ENCODE data around the gene BORA.

BORA gene

GRCh38 chr13:72737033-72737432 lies 9.3 kb downstream of the BORA start:
- Histone ChIP-seq H3K27me3 (ENCODE audit: insufficient read depth, poor library complexity, severe bottlenecking) (no peaks in the 10 kb centered on the region), H3K4me3 (replicated peaks; ENCODE audit: insufficient read depth, low read length) (no peak overlapping the region), H3K27ac (replicated peaks) (no peak overlapping the region)
- DNase-seq (ENCODE audit: low read depth in 1 of 2, low spot score in 1 of 2), result no peak
- no peak for TF ChIP-seq POLR2AphosphoS5 (IDR thresholded peaks at IDR 0.05; ENCODE audit: low read depth)
- TF ChIP-seq SPI1 (IDR thresholded peaks at IDR 0.05; ENCODE audit: borderline replicate concordance, low read depth), result no peak
- TF ChIP-seq GABPA (IDR thresholded peaks at IDR 0.05; ENCODE audit: low read depth), result no peak
- TF ChIP-seq CTCF (IDR thresholded peaks at IDR 0.05; ENCODE audit: insufficient read depth, low read length), result no peak
- TF ChIP-seq REST (IDR thresholded peaks at IDR 0.05; ENCODE audit: insufficient replicate concordance, low read depth), result no peak

- Histone ChIP-seq H3K27me3 (ENCODE audit: insufficient read depth, poor library complexity, severe bottlenecking) (no peaks in the 10 kb centered on the region), H3K27ac (replicated peaks) (no peak overlapping the region), H3K4me3 (replicated peaks; ENCODE audit: insufficient read depth, low read length) (no peak overlapping the region)
- TF ChIP-seq GABPA (IDR thresholded peaks at IDR 0.05; ENCODE audit: low read depth), result no peak
- no peak for TF ChIP-seq POLR2AphosphoS5 (IDR thresholded peaks at IDR 0.05; ENCODE audit: low read depth)
- no peak for TF ChIP-seq REST (IDR thresholded peaks at IDR 0.05; ENCODE audit: insufficient replicate concordance, low read depth)
- TF ChIP-seq SPI1 (IDR thresholded peaks at IDR 0.05; ENCODE audit: borderline replicate concordance, low read depth), result no peak
- TF ChIP-seq CTCF (IDR thresholded peaks at IDR 0.05; ENCODE audit: insufficient read depth, low read length), result no peak
- no peak for DNase-seq (ENCODE audit: low read depth in 1 of 2, low spot score in 1 of 2)
These were observed 12.3 kb downstream of the BORA start for GRCh38 chr13:72740015-72740414.

- TF ChIP-seq POLR2AphosphoS5 (IDR thresholded peaks at IDR 0.05; ENCODE audit: low read depth) (no peak), GABPA (IDR thresholded peaks at IDR 0.05; ENCODE audit: low read depth) (no peak), SPI1 (IDR thresholded peaks at IDR 0.05; ENCODE audit: borderline replicate concordance, low read depth) (no peak), CTCF (IDR thresholded peaks at IDR 0.05; ENCODE audit: insufficient read depth, low read length) (no peak), REST (IDR thresholded peaks at IDR 0.05; ENCODE audit: insufficient replicate concordance, low read depth) (no peak)
- H3K27me3 ChIP-seq (ENCODE audit: insufficient read depth, poor library complexity, severe bottlenecking), result no peaks in the 10 kb centered on the region
- no peak for DNase-seq (ENCODE audit: low read depth in 1 of 2, low spot score in 1 of 2)
- no peak overlapping the region for H3K27ac ChIP-seq (replicated peaks)
- no peak overlapping the region for H3K4me3 ChIP-seq (replicated peaks; ENCODE audit: insufficient read depth, low read length)
These were observed 17.5 kb downstream of the BORA start for GRCh38 chr13:72745260-72745659.
